Left lung (tissue), 10 donors: ENCODE measurements around the gene RALGPS2. TPM values are rescaled to one million over a fixed set of nuclear protein-coding genes. Genes with fewer than 3 reads are reported as not detected.
"Not testable (repeated sequence)": the region's sequence is repeated elsewhere in the genome, so short reads cannot be mapped to it uniquely, and the experiment has no call there.

ENCODE experiments used
- ATAC-seq: fragments of 200-7000 bp; cut with Tn5 transposase; one replicate; pipeline ENCODE4 v1.9.1; 2020; ENCODE audit warnings: moderate library complexity
- DNase-seq, 4 donors: peaks; one replicate each; pipeline ENCODE4 v3.0.0-alpha.2; 2013 to 2020
- H3K27ac ChIP-seq, 2 donors: fragments of 200-600 bp; sonication (generic) in 1 of 2; one replicate each; pipeline versions ENCODE4 v1.5.0 to v1.8.0; 2020 to 2021
- H3K27me3 ChIP-seq, 2 donors: fragments of 200-600 bp; sonication (generic) in 1 of 2; one replicate each; pipeline versions ENCODE4 v1.5.0 to v1.8.0; 2020 to 2021
- H3K36me3 ChIP-seq, 2 donors: fragments of 200-600 bp; sonication (generic) in 1 of 2; one replicate each; pipeline versions ENCODE4 v1.5.0 to v1.8.0; 2020 to 2021
- H3K4me1 ChIP-seq, 2 donors: fragments of 200-600 bp; one replicate each; pipeline ENCODE4 v1.8.0; 2021
- H3K4me3 ChIP-seq, 2 donors: fragments of 200-600 bp; sonication (generic) in 1 of 2; one replicate each; pipeline versions ENCODE4 v1.5.0 to v1.8.0; 2020 to 2021; ENCODE audit warnings: mild to moderate bottlenecking in 1 of 2
- H3K9me3 ChIP-seq, 2 donors: fragments of 200-600 bp; sonication (generic) in 1 of 2; one replicate each; pipeline versions ENCODE4 v1.5.0 to v1.8.0; 2020 to 2021
- intact Hi-C, 2 donors: fragments of 100-400 bp; cut with DNase I; formaldehyde crosslinking; loops; one replicate each; pipeline versions ENCODE4 v1.11.2 to v1.14.2; 2022
- polyA plus RNA-seq, 6 donors: library from polyadenylated mRNA; unstranded; fragments of 120-200 nt; gene quantifications; one replicate each; pipeline ENCODE4 v1.2.1, GENCODE V29; 2013; ENCODE audit not compliant: insufficient read length in 6 of 6
- total RNA-seq, 2 donors: library from RNA; stranded (reverse); fragmentation: NEBNext Ultra II Directional; extraction: Animal tissue kit (Norgen Biotek cat#: 25700); gene quantifications; one replicate each; pipeline ENCODE4 v1.2.1, GENCODE V29; 2021
- TF ChIP-seq, protein P1 (sequence below), 2 donors: fragments of 200-600 bp; sonication (generic) in 1 of 2; IDR thresholded peaks; one replicate each; pipeline versions ENCODE4 v1.5.0 to v1.8.0; 2021; ENCODE audit warnings: antibody characterized with exemption in 2 of 2
- donor health status: DM: no; HTN: yes; CAD: no.
- donor health status: DM: no; HTN: no; CAD: no.

The RALGPS2 gene
- total and polyA plus RNA-seq, 8 donors: 9.0 to 24.5 (median 20.9) TPM

DNA sequence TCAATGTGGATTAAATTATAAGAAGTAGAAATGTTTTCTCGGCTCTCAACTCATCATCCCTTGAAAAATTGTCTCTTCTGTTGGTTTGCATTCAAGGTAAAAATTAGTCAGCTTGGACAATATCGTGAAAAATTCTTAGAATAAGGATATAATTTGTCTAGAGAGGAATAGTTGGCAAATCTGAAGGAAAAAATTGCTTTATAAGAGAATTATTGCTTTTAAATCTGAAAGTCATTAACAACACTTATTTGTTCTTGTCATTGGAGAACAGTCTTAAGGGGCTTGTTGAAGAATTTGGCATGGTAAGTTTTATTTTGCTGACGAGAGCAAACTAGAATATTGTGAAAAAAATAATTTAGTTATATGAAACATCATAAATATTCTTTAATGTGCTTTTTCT lies 119.4 kb downstream of the RALGPS2 start:
- TF ChIP-seq, protein P1, sequence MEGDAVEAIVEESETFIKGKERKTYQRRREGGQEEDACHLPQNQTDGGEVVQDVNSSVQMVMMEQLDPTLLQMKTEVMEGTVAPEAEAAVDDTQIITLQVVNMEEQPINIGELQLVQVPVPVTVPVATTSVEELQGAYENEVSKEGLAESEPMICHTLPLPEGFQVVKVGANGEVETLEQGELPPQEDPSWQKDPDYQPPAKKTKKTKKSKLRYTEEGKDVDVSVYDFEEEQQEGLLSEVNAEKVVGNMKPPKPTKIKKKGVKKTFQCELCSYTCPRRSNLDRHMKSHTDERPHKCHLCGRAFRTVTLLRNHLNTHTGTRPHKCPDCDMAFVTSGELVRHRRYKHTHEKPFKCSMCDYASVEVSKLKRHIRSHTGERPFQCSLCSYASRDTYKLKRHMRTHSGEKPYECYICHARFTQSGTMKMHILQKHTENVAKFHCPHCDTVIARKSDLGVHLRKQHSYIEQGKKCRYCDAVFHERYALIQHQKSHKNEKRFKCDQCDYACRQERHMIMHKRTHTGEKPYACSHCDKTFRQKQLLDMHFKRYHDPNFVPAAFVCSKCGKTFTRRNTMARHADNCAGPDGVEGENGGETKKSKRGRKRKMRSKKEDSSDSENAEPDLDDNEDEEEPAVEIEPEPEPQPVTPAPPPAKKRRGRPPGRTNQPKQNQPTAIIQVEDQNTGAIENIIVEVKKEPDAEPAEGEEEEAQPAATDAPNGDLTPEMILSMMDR (IDR thresholded peaks at IDR 0.05): no peak
- DNase-seq (no peak), ATAC-seq (no peak)
- Histone ChIP-seq H3K36me3 (no peaks in the 10 kb centered on the region), H3K4me1 (no peaks in the 10 kb centered on the region), H3K27me3 (no peaks in the 10 kb centered on the region), H3K4me3 (no peak overlapping the region), H3K9me3 (no peaks in the 10 kb centered on the region), H3K27ac (no peak overlapping the region)
- intact Hi-C loops: no loop called here

DNA sequence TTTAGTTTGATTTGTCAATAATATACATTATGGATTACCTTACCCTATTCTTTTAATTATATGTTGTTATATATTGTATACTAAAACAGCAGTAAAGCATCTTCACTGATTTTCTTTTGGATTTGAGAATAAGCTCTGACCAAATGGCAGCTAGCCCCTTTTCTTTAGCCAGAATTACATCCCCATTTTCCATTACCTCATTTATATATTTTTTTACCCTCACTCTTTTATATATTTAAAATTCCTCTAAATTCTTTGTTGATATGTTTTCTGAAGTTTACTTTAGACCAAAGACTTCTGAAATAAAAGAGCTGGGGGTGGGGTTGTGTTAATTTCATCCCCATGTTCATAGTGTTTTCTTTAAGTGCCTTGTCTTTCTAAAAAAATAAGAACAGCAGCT lies 121.3 kb downstream of the RALGPS2 start:
- Histone ChIP-seq H3K36me3 (no peaks in the 10 kb centered on the region), H3K4me3 (no peak overlapping the region), H3K4me1 (no peaks in the 10 kb centered on the region), H3K9me3 (no peaks in the 10 kb centered on the region), H3K27me3 (no peaks in the 10 kb centered on the region), H3K27ac (no peak overlapping the region)
- TF ChIP-seq, protein P1 (IDR thresholded peaks at IDR 0.05): no peak
- DNase-seq: no peak
- intact Hi-C loops: no loop called here
- no peak for ATAC-seq

DNA sequence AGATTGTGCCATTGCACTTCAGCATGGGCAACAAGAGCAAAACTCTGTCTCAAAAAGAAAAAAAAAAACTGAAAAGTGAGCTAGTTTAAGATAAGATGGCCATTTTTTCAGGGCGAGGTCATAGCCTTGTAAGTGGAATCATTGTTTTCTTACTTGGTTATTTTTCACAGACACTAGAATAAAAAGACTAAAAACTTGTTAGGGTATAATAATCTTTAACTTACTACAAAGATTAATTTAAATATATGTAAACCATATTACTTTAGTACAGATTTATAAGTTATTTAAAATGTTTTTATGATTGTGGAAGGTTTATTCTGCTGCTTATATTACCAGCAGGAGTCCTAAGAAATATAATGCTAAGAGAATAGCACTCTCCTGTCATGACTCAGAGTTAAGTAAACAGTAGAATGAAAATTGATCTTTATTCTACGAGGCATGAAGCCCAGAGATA lies 122.4 kb downstream of the RALGPS2 start:
- no peaks in the 10 kb centered on the region for H3K27me3 ChIP-seq
- intact Hi-C loops: no loop called here
- H3K9me3 ChIP-seq: no peaks in the 10 kb centered on the region
- DNase-seq (no peak), ATAC-seq (peak; percentile 49)
- H3K4me1 ChIP-seq: no peaks in the 10 kb centered on the region
- no peak overlapping the region for H3K27ac ChIP-seq
- TF ChIP-seq, protein P1 (IDR thresholded peaks at IDR 0.05): no peak
- H3K4me3 ChIP-seq: no peak overlapping the region
- H3K36me3 ChIP-seq: no peaks in the 10 kb centered on the region

DNA sequence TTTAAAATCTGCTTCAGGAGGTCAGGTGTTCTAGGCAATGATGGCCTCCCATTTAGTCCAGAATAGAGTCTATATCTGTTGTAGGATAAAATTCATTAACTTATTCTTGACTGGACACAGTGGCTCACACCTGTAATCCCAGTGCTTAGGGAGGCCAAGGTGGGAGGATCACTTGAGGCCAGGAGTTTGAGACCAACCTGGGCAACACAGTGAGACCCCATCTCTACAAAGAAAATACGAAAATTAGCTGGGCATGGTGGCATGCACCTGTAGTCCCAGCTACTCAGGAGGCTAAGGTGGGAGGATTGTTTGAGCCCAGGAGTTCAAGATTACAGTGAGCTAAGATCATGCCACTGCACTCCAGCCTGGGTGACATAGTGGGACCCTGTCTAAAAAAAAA lies 122.9 kb downstream of the RALGPS2 start:
- H3K4me1 ChIP-seq, H3K27ac ChIP-seq, H3K9me3 ChIP-seq, H3K4me3 ChIP-seq, intact Hi-C loops, H3K27me3 ChIP-seq, ATAC-seq, H3K36me3 ChIP-seq, DNase-seq: not testable (repeated sequence)

DNA sequence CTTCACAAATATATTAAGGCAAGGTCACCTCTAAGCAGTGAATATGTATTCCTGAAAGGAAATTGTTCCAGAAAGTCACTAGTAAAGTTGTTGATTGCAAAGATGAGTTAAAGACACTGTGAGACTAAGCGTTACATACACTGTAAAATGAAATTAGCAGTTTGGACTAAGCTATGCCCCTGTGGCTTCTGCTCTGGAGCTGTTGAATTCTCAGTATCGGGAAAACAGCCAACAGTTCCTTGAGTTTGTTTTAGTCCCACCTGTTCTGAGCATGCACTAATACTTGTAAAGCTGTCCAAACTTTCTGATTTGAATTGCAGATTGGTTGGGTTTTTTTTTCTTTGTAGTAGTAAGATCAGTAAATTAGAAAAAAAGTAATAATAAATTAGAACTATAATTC lies 124.9 kb downstream of the RALGPS2 start:
- Histone ChIP-seq H3K4me1 (no peaks in the 10 kb centered on the region), H3K9me3 (no peaks in the 10 kb centered on the region), H3K4me3 (no peak overlapping the region), H3K27ac (no peak overlapping the region), H3K36me3 (no peaks in the 10 kb centered on the region), H3K27me3 (no peaks in the 10 kb centered on the region)
- DNase-seq: no peak
- TF ChIP-seq, protein P1 (IDR thresholded peaks at IDR 0.05): no peak
- intact Hi-C loops: no loop called here
- no peak for ATAC-seq

DNA sequence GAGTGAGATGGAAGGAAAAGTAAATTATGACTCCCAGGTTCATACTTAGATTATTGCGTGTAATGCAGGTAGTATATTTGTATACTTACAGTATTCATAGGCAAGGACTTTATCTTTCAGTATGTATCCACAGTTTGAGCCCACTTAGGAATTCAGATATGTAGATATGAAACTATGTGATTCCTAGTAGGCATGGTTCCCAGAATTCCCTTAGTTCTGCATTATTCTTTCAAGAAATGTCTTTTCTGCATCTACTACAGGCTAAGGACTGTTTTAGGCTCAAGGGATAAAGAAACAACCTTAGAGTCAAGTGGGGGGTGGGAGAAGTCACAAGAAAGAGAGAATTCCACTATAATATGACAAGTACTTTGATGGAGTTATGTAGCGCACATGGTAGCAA lies 132.1 kb downstream of the RALGPS2 start:
- intact Hi-C loops: no loop called here
- DNase-seq: no peak
- no peak for ATAC-seq
- Histone ChIP-seq H3K27ac (no peak overlapping the region), H3K36me3 (no peaks in the 10 kb centered on the region), H3K4me1 (no peaks in the 10 kb centered on the region), H3K27me3 (no peaks in the 10 kb centered on the region), H3K4me3 (no peak overlapping the region), H3K9me3 (no peaks in the 10 kb centered on the region)
- TF ChIP-seq, protein P1 (IDR thresholded peaks at IDR 0.05): no peak
